Cardiac fibroblast (primary cell): ENCODE measurements around the gene CCR1.
A peak's percentile ranks its signal among the peaks of the same experiment; 100 is the strongest.

Experiments
- DNase-seq, 2 donors: peaks; one replicate each; pipeline versions ENCODE4 v3.0.0 to v3.0.0-alpha.2; 2010; ENCODE audit warnings: low read depth in 2 of 2
- H3K4me3 ChIP-seq, 2 donors: replicated peaks in 1 of 2; 1 replicate in 1 of 2; 2 replicates in 1 of 2; pipeline ENCODE4 v1.5.1; 2011; ENCODE audit warnings: low read depth in 2 of 2, low read length in 2 of 2, mild to moderate bottlenecking in 2 of 2, moderate library complexity in 1 of 2
- CTCF ChIP-seq: IDR thresholded peaks from one replicate; pipeline ENCODE4 v1.5.1; 2011; ENCODE audit warnings: low read depth, mild to moderate bottlenecking, low read length, inconsistent platforms

CCR1 gene

DNA sequence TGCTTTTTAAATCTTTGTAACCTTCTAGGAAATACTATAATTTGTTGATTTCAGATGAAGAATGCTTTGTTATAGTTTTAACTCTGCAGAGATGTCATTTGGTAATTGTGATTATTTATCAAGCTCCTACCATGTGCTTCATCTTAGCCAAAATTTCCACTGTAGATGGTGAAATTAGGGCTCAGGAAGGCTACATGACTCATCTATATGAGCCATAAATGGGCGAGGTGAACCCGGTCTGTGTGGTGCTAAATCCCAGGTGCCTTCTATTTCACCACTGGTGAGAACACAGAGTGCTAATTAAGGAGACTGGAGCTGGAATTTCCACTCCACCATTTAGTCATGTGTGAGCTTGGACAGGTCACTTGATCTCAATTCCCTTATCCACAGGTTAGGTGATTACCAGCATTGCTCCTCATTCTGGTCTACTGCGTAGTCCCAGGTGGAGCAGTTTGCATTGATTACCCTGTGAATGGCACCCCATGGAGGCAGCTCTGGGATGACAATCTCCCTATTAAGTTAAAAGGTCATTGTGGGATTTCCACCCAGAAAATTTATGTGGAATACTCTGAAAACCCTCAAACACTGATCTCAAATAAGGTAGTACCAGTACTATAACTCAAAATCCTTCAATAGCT, 31.3 kb upstream of the CCR1 start:
- peak in 1 of 2 donors; percentile 8 for DNase-seq
- H3K4me3 ChIP-seq = no peak overlapping the region
- no peak for TF ChIP-seq CTCF

GRCh38 chr3:46238386-46238785, 30.3 kb upstream of the CCR1 start:
- no peak for TF ChIP-seq CTCF
- no peak overlapping the region for H3K4me3 ChIP-seq
- DNase-seq = no peak

- no peak for TF ChIP-seq CTCF
- H3K4me3 ChIP-seq = no peak overlapping the region
- no peak for DNase-seq
Measured at GRCh38 chr3:46236294-46237054, 28.4 kb upstream of the CCR1 start.

DNA sequence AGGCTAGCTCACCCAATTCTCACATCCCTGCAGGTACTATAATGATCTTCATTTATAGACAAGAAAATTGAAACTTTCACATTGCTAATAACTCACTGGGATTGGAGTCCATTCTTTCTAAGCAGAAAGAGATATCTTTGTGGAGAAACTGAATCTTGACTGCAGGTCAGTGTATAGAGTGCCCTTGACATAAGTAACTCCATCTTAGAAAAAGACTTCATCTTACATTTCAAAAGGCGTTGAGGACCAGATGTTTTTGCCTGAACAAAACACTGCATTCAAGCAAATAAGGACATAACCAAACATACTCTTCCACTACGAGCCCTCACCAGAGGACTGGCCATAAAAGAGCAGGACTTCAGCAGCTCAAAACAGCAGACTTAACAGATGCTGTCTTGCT, 27.3 kb upstream of the CCR1 start:
- no peak for DNase-seq
- no peak overlapping the region for H3K4me3 ChIP-seq
- TF ChIP-seq CTCF = no peak

DNA sequence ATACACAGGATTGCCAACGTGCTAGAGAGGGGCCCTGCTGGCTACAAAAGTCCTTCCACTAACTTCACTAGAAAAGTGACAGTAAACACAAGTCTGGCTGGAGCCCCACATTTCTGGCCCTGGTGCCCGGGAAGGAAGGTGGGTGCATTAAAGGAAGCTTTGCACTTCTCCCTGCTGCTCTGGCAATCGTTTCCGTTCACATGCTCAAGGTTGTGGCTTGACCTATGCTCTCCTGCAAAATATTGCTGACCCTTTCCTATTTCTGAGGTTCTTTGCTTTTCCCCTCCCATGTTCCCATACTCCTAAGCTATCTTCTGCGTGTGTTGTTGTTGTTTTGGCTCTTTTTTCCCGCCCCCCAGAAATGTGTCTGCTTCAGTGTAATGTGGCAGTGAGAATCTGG, 25.1 kb upstream of the CCR1 start:
- no peak for TF ChIP-seq CTCF
- H3K4me3 ChIP-seq = no peak overlapping the region
- no peak for DNase-seq

GRCh38 chr3:46231323-46231722, 23.2 kb upstream of the CCR1 start:
- no peak for TF ChIP-seq CTCF
- H3K4me3 ChIP-seq = no peak overlapping the region
- no peak for DNase-seq
